GM18858 (cell line): ENCODE data around the gene PCDH12.

ENCODE experiments used
- ATAC-seq: cut with Tn5 transposase; IDR thresholded peaks from one replicate; pipeline ENCODE4 v1.9.1; 2021; ENCODE audit not compliant: unreplicated experiment

Gene PCDH12

GRCh38 chr5:141966963-141967333 is 8.9 kb upstream of the PCDH12 start:
- ATAC-seq: no peak

DNA sequence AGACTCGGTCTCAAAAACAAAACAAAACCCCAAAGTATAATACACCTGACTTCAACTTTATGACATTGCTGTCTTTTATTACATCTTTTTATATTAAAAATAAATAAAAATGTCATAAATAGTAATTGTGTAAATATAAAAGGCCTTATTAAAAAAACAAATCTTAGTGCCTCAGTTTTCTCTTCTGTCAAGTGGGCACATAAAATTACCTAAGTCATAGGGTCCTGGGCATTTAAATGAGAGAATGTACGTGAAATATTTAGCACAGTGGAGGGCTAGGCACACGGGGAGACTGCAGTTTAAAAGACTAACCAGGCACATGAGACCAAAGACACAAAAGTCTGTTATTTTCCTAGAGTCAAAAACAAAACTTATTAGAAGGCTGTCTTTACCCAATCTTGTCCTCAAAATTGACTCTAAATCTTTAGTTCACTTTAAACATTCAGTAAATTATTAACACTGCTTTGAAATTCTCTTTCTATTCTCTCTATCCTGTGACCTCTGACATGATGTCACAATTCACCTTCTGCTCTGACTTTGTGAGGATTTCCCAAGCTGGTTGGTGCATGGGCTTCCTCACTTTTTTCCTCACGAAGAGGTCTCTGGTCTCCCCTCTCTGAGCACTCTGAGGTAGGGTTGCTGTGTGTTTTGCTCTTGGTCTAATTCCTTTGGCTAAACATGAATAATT is 8.4 kb upstream of the PCDH12 start:
- no peak for ATAC-seq

GRCh38 chr5:141965071-141965470 is 7.1 kb upstream of the PCDH12 start:
- no peak for ATAC-seq

- no peak for ATAC-seq
These were observed 5.7 kb upstream of the PCDH12 start for GRCh38 chr5:141963701-141964100.

DNA sequence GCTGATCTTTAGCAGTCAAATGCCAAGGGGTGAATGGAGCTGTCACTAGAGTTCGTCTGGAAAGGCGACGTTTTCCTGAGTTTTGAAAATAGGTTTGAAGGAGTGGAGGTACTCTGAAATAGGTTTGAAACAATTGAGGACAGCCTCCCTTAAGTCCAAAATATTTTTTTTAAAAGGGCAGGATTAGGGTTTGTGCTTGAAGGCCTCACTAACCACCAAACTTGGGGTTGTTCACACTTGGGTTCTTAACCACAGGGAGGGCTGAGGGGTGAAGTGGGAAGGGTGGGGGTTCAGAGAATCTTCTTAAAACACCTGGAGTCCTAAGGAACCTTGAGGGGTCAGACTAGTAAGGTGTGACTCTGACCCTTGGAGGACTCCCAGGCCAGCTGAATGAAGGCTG is 3.5 kb upstream of the PCDH12 start:
- no peak for ATAC-seq

- ATAC-seq: peak; percentile 94
These were observed 2.7 kb upstream of the PCDH12 start for GRCh38 chr5:141960449-141961323.

DNA sequence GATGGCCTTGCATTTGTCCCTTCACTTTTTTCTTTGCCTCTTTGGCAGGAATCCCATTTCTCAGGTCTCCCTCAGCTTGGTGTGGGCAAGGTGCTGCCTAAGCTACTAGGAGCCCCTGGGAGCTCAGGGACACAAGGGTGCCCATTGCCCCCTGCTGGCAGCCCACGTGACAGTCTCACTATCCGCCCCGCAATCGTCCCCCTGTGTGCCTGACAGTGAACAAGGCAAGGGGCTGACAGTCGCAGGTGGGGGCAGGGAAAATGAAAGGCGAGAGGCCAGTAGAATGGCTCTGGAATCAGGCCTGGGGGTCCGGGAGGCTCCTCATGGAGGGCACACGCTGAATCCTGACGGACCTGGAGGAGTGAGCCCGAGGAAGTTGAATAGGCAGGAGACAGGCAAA is 2.0 kb upstream of the PCDH12 start:
- no peak for ATAC-seq

GRCh38 chr5:141958546-141959172 is 657 bp upstream of the PCDH12 start:
- no peak for ATAC-seq

DNA sequence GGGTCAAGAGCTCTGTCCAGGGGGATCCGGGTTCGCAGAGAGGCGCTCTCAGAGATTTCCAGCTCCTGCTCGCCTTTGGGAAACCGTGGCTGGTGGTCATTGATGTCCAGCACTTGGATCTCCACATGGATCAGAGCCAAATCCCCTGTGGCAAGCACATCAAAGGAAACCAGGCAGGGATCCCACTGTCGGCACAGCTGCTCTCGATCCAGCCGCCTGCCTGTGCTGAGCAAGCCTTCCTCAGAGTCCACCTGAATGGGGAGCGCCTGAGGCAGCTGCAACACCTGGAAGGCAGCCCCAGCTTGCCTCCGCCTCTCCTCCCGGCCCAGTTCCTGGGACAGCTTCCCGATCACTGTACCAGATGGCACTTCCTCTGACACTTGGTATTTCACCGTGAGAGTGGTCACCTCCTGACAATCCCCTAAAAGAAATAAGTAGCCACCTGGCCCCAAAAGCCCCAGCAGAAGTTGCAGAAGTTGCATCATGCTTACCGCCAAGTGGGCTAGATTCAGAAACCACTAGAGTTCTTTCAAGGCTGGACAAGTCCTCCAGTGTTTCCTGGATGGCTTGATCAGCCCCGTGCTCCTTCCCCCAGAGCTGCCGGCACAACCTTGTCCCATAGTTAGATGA is 520 bp downstream of the PCDH12 start:
- no peak for ATAC-seq

DNA sequence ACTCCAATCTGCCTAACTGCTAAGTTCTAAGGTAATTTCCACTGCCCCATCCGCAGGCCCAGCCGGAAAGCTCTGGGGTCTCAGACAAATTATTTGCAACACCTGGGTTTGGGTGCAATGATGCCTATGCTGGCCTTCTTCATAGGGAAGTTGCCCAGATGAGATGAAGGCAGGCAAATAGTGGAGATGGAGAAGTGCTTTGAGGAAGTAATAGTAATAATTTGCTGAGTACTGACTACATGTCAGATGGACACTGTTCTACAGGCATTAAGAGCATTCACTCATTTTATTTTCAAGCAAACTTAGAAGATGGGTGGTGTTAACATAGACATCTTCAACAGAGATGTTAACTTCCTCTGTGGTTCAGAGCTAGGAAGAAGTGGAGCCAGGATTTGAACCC is 3.8 kb downstream of the PCDH12 start:
- no peak for ATAC-seq

DNA sequence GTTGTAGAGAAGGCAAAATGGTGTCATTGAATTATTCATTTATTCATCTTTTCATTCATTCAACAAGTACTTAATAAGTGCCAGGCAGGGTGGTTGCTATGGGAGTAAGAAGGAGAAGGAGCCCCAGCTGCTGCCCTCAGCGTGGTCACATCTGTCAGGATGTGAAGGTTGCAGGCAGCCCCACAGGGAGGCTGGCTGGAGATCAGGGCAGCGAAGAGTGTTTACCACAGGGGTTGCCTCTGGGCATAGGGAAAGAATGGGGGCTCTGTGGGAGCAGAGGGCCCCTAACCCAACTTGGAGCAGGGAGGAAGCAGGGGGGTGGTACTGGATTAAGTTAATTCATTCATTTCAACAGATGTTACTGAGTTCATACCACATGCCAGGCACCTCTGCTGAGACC is 6.0 kb downstream of the PCDH12 start:
- ATAC-seq: no peak

- peak; percentile 72 for ATAC-seq
These were observed 6.6 kb downstream of the PCDH12 start for GRCh38 chr5:141951332-141951781.

DNA sequence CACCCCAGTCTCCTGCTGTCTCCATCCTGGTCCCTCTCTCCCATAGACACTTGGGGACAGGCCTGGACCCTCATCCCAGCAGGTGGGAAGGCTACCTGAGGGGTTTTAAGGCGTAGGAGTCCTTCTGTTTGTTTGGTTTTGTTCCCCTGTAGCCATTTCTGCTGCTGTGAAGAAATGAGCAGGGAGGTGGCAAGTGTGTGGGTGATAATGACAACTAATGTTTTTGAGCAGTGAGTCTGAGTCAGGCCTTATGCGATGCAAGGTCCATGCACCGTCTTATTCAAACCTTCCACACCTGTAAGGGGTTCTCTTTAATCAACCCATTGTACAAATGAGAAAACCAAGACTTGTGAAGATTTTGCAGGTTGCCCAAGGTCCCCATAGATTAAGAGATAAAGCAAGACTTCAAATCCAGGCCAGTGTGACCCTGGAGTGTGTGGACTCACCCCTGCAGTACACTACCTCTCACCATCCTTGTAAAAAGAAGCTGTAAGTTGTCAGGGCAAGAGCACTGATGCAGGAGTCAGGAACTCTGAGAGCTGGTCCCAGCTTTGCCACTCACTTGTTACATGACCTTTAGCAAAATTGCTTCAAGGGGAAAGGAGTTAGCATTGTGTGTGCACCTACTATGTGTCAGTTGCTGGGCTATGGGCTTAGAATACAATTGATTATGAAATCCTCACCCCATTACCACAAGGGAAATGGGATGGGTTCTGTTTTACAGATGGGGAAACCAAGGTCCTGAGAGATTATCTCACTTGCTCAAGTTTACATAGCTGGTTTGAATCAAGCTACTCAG is 7.6 kb downstream of the PCDH12 start:
- ATAC-seq: no peak

- ATAC-seq: no peak
These were observed 8.5 kb downstream of the PCDH12 start for GRCh38 chr5:141949511-141949910.

DNA sequence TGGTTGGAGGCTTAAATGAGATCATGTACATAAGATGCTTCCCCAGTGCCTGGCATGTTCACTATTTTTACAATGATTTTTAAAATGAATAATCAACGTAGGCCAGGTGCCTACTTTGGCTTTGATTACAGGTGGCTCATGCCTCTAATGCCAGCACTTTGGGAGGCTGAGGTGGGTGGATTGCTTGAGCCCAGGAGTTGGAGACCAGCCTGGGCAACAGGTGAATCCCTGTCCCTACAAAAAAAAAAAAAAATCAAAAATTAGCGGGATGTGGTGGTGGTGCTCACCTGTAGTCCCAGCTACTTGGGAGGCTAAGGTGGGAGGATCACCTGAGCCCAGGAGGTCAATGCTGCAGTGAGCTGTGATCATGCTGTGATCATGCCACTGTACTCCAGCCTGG is 9.2 kb downstream of the PCDH12 start:
- ATAC-seq: no peak

DNA sequence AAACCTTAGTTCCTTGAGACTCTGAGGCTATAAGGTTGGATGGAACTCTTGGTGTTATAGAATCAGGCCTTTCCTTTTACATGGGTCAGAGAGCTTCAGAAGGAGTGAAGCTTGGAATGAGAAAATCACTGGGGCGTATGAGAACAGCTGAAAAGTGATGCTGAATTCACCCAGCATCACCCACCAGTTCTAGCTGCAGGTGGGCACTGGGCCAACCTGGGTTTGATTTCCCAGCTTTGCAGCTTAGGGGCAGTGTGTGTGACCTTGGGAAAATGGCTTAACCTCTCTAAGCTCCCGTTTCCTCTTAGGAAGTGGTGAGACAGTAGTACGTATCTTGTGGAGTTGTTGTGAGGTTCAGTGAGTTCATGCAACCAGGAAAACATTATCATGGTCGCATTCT is 10.7 kb downstream of the PCDH12 start:
- ATAC-seq: no peak

DNA sequence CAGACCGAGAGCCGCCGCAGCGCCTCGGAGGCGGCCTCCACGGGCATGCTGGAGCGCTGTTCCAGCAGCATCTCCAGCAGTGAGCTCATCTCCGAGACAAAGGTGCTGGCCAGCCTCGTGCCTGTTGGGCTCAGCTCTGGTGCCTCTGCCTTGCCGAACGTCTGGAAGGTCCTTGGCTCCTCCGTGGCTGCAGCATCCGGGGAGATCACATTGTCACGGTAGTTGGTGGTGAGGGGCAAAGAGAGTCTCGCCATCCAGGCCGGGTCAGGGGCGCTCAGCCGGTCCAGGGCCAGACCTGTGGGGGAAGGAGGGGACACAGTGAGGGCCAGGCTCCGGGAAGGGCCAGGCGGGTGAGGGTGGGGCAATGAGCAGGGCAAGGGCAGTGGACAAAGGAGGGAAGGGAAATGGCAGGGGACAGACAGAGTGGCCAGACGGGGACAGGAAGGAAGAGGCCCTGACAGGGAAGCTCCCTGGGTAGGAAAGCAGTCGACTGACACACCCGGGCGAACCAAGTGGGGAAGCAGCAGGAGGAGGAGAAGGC is 12.4 kb downstream of the PCDH12 start:
- no peak for ATAC-seq

- no peak for ATAC-seq
These were observed 13.9 kb downstream of the PCDH12 start for GRCh38 chr5:141944076-141944475.

DNA sequence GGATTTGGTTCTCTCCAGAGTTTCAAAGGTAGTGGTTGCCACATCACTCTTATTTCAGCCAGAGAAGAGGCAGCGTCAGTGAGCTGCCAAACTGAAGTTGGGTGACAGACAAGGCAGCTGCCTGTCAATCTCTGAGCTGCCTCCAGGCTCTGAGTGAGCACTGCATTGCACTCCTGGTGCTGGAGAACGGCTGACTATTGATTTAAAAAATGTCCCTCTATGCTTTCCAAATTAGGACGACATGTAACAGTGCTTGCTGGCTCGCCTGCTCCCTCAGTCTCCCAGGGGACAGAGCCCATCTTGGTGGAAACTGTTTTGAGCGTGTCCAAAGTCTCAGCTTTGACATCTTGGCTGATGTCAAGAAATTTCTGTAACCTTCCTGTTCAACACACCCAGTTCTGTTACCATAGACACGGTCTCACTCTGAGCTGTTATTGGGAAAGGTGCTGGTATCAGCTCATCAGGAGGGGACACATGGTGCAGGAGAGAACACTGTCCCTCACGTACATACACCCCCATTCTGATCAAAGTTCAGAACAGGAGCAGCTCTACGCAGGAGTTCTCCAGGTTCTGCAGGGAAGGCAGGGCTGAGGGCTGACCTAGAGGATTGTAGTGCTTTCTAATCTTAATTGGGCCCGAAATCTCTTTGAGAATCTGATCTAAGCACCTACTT is 15.7 kb downstream of the PCDH12 start:
- ATAC-seq: no peak

DNA sequence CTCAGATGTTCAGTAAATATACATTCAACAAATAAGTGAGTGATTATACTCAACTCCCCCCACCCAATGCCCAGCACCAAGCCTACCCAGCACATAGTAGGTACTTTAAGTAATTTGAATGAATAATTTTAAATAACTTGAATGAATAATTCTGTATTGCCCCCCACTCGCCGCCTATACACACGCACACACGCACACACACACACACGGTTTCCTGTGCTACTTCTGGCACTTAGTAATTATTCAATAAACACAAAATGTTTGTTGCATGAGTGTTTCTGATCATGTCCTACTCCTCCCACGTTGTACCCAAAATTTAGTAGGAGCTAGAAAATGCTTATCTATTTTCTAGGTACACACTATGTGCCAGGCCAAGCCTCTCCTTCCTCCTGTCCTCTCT is 16.2 kb downstream of the PCDH12 start:
- no peak for ATAC-seq
